CD1c-positive myeloid dendritic cell (primary cell): ENCODE data around the gene TRMU.
"Not testable (repeated sequence)": the region's sequence is repeated elsewhere in the genome, so short reads cannot be mapped to it uniquely, and the experiment has no call there.

Experiments used
- DNase-seq: peaks from one replicate; pipeline ENCODE4 v3.0.0-alpha.2; 2016; ENCODE audit errors: extremely low spot score

The TRMU gene

DNA sequence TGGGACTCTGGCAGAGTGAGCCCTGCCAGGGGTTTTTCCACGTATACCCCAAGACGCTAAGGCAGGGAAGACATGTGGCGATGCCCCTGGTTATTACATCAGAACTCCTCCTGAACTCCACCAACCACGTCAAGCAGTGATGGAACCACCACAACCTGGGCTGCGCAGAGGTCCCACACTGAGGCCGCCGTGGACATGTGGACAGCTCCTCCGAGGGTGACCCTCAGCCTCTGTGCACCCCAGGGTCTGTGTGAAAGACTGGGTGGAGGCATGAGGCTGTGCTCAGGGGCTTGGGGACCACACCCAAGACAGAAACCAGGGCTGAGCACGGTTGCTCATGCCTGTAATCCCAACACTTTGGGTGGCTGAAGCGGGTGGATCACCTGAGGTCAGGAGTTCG is 52.2 kb downstream of the TRMU start:
- no peak for DNase-seq

DNA sequence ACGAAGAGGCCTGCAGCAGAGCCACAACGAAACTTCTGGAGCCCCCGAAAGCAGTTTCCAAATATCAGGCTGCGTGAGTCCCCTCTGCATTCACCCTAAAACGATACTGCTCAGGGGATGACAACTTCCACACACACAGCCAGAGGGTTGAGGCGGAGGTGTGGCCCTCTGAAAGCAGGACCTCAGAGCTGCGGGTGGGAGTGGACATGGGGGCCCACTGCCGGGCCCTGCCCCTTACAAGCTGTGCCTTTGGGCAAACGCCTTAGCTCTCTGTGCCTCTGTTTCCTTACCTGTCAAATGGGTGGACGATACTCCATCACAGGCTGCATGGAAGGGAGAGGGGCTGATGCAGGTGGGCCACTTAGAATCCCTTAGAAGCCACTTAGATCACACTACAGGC is 53.1 kb downstream of the TRMU start:
- no peak for DNase-seq

DNA sequence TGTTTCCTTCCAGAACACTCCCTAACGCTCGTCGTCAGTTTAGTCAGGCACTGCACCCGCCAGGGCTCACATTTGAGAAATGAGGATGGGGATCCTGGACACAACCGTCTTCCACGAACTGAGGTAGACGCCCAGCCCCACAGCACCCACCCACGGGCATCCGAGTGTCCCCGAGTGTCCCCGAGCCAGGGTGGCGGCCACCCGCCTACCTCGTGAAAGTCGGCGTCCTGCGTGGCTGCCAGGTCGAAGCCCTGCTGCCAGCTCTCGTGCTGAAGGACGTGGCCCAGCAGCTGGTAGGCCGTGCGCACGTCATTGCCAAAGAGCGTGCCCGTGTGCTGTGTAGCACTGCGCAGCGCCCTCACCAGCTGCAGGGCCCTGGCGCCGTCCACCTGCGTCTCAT is 53.6 kb downstream of the TRMU start:
- DNase-seq = no peak

- DNase-seq = no peak
Observed at GRCh38 chr22:46390105-46390651, 54.7 kb downstream of the TRMU start.

GRCh38 chr22:46390652-46391301 is 55.3 kb downstream of the TRMU start:
- DNase-seq = no peak

- DNase-seq = no peak
Observed at GRCh38 chr22:46391486-46392136, 56.1 kb downstream of the TRMU start.

DNA sequence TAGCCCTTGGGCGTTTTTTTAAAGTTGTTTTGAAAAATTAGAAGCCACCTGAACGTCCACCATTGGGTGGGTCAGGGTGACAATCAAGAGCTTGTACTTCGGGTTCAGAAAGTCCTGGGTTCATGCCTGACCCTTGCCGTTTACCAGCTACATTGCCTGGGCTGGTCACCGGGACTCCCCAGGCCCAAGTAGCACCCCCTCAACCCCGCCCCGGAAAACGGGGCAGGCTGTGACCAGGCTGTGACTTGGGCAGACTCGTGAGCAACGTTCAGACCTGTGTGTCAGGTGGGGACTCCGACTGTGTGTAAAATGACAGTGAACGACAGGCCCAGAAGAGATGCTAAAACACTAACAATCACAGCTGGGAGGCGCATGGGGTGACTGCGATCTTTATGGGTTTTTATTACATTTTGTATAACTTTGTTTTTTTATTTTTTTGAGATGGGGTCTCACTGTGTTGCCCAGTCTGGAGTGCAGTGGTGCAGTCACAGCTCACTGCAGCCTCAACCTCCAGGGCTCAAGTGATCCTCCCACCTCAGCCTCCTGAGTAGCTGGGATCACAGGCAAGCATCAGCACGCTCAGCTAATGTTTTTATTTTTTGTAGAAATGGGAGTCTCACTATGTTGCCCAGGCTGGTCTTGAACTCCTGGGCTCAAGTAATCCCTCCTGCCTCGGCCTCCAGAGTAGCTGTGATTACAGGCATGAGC is 56.8 kb downstream of the TRMU start:
- no peak for DNase-seq

- DNase-seq = no peak
Observed at GRCh38 chr22:46393873-46394272, 58.4 kb downstream of the TRMU start.

GRCh38 chr22:46394622-46395021 is 59.1 kb downstream of the TRMU start:
- no peak for DNase-seq

GRCh38 chr22:46395145-46395544 is 59.6 kb downstream of the TRMU start:
- no peak for DNase-seq

- DNase-seq = not testable (repeated sequence)
Observed at GRCh38 chr22:46397049-46397448, 61.5 kb downstream of the TRMU start.

GRCh38 chr22:46397514-46397913 is 62.0 kb downstream of the TRMU start:
- no peak for DNase-seq

DNA sequence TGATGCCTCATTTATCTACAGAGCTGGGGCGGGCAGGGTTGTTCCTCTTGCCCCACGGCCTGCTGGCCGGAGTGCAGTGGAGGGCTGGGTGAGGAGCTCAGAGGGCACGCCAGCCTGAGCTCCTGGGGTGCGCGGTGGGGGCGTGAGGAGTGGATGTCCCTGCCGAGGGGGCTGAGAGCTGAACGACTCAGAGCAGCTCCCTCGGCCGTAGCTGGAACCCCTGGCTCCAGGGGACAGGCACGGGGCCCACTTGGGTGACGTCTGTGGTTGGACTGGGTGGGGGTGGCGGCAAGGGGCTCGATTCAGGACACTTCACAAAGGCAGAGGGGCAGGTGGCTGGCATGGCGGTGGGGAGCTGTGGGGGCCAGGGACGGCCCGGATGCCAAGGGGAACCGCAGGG is 62.4 kb downstream of the TRMU start:
- no peak for DNase-seq

DNA sequence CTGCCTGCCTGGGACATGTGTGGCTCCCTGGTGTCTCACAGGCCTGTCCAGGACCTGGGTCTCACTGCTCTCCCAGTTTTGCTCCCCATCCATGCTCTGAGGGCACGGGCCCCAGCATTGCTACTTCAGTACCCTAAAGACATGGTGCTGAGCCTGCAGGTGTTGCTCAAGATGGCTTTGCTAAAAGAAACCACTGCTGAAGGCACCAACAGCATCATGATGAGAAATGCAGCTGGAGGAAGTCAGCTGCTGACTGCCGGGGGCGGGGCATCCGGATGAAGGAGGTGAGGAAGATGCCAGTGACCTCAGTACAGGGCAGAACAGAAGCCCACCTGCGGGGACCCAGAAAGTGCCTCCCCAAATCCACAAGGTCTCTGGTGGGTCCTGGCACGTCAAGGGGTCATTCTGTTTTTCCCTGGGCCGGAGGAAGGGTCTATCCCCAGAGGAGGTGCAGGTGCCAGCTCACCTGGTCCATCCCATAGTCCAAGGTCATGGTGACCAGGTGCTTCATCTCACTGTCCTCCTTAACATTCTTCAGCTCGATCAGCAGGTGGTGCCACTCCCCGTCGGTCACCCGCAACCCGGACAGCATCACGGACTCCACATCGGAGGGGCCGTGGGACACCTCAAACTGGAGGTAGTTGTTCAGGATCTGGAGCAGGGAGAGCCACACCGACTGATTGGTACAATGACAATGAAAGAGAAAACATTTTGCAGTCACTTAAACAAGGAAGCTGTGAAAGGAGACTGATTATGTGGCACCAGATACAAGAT is 63.9 kb downstream of the TRMU start:
- DNase-seq = no peak

GRCh38 chr22:46401370-46401769 is 65.9 kb downstream of the TRMU start:
- no peak for DNase-seq

DNA sequence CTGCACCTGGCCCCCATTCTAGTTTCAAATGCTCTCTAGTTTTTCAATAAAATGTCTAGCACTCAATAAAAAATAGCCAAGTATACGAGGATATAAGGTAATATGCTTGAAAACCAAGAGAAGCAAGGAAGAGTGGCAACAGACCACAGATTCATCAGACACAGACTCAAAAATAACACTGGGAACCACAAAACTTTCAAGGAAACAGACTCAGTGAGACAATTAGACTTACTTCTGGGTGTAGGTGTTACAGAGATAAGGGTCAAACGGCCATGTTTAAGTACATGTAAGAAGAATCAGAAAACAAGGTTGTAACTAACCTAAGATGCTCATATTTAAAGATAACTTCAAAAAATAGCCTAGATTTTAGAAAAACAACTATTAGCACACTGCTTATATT is 67.0 kb downstream of the TRMU start:
- no peak for DNase-seq

DNA sequence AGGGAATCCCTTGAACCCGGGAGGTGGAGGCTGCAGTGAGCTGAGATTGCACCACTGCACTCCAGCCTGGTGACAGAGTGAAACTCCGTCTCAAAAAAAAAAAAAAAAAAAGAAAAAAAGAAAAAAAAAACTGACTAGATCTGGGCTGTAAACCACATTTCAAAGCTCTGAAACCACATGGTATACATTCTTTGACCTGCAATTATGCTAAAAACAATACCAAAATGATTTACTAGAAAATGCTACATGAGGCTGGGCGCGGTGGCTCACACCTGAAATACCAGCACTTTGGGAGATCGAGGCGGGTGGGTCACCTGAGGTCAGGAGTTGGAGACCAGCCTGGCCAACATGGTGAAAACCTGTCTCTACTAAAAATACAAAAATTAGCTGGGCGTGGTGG is 68.4 kb downstream of the TRMU start:
- DNase-seq = not testable (repeated sequence)

DNA sequence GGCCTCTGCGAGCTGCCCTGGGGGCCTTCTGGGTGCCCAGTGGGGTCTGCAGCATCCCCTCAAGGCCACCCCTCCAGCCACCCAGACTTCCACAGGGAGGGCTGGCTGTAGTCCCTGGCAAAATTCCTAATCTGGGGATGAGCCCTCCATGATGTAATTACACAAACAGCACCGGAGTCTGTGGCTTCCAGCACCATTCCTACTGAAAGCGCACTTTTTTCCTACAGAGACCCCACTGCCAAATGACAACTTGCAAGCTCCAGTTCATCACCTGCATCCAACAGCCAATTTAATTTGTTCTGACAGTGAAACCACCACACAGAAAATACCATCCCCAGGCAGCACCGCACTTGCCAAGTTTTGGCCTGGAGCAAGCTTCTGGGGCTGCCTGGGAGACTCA is 70.4 kb downstream of the TRMU start:
- no peak for DNase-seq

- DNase-seq = no peak
Observed at GRCh38 chr22:46406349-46406748, 70.8 kb downstream of the TRMU start.

DNA sequence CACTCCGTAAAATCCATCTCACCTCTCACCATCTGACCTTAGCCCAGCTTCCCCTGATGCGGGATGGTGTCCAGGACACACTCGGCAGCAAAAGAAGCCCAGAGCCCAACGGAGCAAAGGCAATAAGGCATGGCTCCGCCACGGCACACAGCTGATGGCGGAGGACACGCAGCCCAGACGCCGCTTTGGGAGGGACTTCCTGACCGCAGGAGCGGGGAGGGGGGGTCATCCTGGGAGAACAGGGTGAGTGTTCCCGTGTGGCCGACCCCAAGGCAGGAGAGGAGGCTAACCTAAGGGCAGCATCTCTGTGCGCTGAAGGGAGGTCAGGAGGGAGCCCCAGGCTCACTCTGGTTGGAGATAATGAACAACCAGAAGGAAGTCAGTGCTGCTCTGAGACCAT is 71.3 kb downstream of the TRMU start:
- DNase-seq = no peak
